Measurements from ENCODE around the gene ZSWIM4. TPM values are rescaled to one million over a fixed set of nuclear protein-coding genes. Genes with fewer than 3 reads are reported as not detected.

Gene ZSWIM4
- total and polyA plus RNA-seq, 2 of the 4 experiments (the other 2 are of a cell fraction) = 2.2 to 6.2 TPM

- peaks cover 42% of the 10 kb centered on the region for H3K4me1 ChIP-seq (ENCODE audit: control insufficient read depth, insufficient read depth, low read length)
- POLR2A ChIA-PET (ENCODE audit: unreplicated experiment) = no interaction called here
- CTCF ChIA-PET = no interaction called here
- DNase-seq (no peak), ATAC-seq (ENCODE audit: low read depth) (no peak)
- in situ Hi-C loops (cut with MboI; ENCODE audit: low sequenced_read_pairs) = loop anchor here (10.0 to 25.0 kb wide), 2 partner anchors 694 to 1061 kb away; partner anchors contain the start of genes HOOK2, IER2, JUNB and STX10
- H3K9me1 ChIP-seq (ENCODE audit: insufficient read depth, low read length) = peaks cover 20% of the 10 kb centered on the region
- dilution Hi-C loops (cut with HindIII; ENCODE audit: low sequenced_read_pairs, unreplicated experiment) = no loop called here
- H4K20me1 ChIP-seq (ENCODE audit: insufficient read depth, low read length) = peaks cover 5% of the 10 kb centered on the region
- no TSS peak for BruUV-seq (replicated peaks)
- H4K5ac ChIP-seq (ENCODE audit: low read depth, low read length) = peak overlapping the region; percentile 43
- peak overlapping the region; percentile 61; the same call in 1 of the 2 replicates for H3K23ac ChIP-seq (ENCODE audit: low read depth, low read length)
- no peak overlapping the region; the same call in 1 of the 2 replicates for H3K18ac ChIP-seq (ENCODE audit: low read depth, low read length)
- peak overlapping the region; percentile 96 for H2BK5ac ChIP-seq (ENCODE audit: low read depth, low read length, poor library complexity, severe bottlenecking)
- H3K9ac ChIP-seq (ENCODE audit: low read depth, low read length) = no peak overlapping the region
- no peak overlapping the region for H3K4me3 ChIP-seq (ENCODE audit: insufficient read depth, low read depth, low read length)
- H3K4ac ChIP-seq (ENCODE audit: low read depth, low read length) = peak overlapping the region; percentile 99
- H3K36me3 ChIP-seq (ENCODE audit: control insufficient read depth, insufficient read depth, low read length) = no peaks in the 10 kb centered on the region
- no peaks in the 10 kb centered on the region for H3K27me3 ChIP-seq (ENCODE audit: control insufficient read depth, insufficient read depth, low read length)
- peak overlapping the region; percentile 99; the same call in 1 of the 2 replicates for H3K27ac ChIP-seq (ENCODE audit: insufficient read depth, low read length)
- no CpG with 5 or more reads among the region's 4 CpGs for WGBS, 2 experiments (ENCODE audit: extremely low coverage in 2 of 2, insufficient read length in 1 of 2)
- H3K14ac ChIP-seq (replicated peaks; ENCODE audit: low read depth, low read length) = peak overlapping the region; percentile 89
- H3K9me3 ChIP-seq (ENCODE audit: control insufficient read depth, insufficient read depth, low read length) = no peaks in the 10 kb centered on the region
- H2AFZ ChIP-seq (replicated peaks; ENCODE audit: low read length, poor library complexity) = no peak overlapping the region
- H3K79me1 ChIP-seq (ENCODE audit: low read depth in 1 of 2, low read length in 2 of 2) = peaks cover 17 to 65% of the 10 kb centered on the region in 2 experiments
- H2BK15ac ChIP-seq (ENCODE audit: low read depth, low read length) = peak overlapping the region; percentile 99; the same call in 1 of the 3 replicates
- peak overlapping the region; percentile 86 to 97; a peak in 2 of 4 replicates for H4K8ac ChIP-seq (ENCODE audit: low read depth in 2 of 2, low read length in 2 of 2)
- TF ChIP-seq RAD21 (IDR thresholded peaks at IDR 0.05; ENCODE audit: low read length) = no peak
- TF ChIP-seq, protein P1, sequence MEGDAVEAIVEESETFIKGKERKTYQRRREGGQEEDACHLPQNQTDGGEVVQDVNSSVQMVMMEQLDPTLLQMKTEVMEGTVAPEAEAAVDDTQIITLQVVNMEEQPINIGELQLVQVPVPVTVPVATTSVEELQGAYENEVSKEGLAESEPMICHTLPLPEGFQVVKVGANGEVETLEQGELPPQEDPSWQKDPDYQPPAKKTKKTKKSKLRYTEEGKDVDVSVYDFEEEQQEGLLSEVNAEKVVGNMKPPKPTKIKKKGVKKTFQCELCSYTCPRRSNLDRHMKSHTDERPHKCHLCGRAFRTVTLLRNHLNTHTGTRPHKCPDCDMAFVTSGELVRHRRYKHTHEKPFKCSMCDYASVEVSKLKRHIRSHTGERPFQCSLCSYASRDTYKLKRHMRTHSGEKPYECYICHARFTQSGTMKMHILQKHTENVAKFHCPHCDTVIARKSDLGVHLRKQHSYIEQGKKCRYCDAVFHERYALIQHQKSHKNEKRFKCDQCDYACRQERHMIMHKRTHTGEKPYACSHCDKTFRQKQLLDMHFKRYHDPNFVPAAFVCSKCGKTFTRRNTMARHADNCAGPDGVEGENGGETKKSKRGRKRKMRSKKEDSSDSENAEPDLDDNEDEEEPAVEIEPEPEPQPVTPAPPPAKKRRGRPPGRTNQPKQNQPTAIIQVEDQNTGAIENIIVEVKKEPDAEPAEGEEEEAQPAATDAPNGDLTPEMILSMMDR (conservative IDR thresholded peaks at IDR 0.05; ENCODE audit: low read depth, low read length) = no peak
- no peak for TF ChIP-seq SMC3 (IDR thresholded peaks at IDR 0.05; ENCODE audit: low read depth, low read length)
- TF ChIP-seq MXI1 (IDR thresholded peaks at IDR 0.05; ENCODE audit: borderline replicate concordance, low read depth, low read length) = no peak
- TF ChIP-seq CHD1 (IDR thresholded peaks at IDR 0.05; ENCODE audit: low read depth, low read length) = no peak
- no peak for TF ChIP-seq FOS (IDR thresholded peaks at IDR 0.05; ENCODE audit: low read depth, low read length)
- TF ChIP-seq, protein P2, sequence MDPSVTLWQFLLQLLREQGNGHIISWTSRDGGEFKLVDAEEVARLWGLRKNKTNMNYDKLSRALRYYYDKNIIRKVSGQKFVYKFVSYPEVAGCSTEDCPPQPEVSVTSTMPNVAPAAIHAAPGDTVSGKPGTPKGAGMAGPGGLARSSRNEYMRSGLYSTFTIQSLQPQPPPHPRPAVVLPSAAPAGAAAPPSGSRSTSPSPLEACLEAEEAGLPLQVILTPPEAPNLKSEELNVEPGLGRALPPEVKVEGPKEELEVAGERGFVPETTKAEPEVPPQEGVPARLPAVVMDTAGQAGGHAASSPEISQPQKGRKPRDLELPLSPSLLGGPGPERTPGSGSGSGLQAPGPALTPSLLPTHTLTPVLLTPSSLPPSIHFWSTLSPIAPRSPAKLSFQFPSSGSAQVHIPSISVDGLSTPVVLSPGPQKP (IDR thresholded peaks at IDR 0.05; ENCODE audit: borderline replicate concordance, low read depth, low read length) = no peak
- TF ChIP-seq BHLHE40 (IDR thresholded peaks at IDR 0.05; ENCODE audit: low read depth, low read length) = no peak
- TF ChIP-seq MAZ (IDR thresholded peaks at IDR 0.05; ENCODE audit: borderline replicate concordance, low read depth, low read length) = no peak
- TF ChIP-seq CEBPB (IDR thresholded peaks at IDR 0.05; ENCODE audit: low read depth, low read length) = no peak
- TF ChIP-seq NFE2L2 (IDR thresholded peaks at IDR 0.05; ENCODE audit: low read depth, low read length) = no peak
- TF ChIP-seq USF2 (IDR thresholded peaks at IDR 0.05; ENCODE audit: low read depth, low read length) = no peak
- no peak for TF ChIP-seq RCOR1 (IDR thresholded peaks at IDR 0.05; ENCODE audit: insufficient replicate concordance, low read length)
- TF ChIP-seq MAFK (IDR thresholded peaks at IDR 0.05; ENCODE audit: low read depth, low read length) = no peak
- no peak for TF ChIP-seq RFX5 (IDR thresholded peaks at IDR 0.05; ENCODE audit: low read depth, low read length)
- TF ChIP-seq POLR2A (IDR thresholded peaks at IDR 0.05; ENCODE audit: low read depth, low read length) = no peak
- H3K4me2 ChIP-seq (ENCODE audit: low read depth, low read length) = no peak overlapping the region
- peak overlapping the region; percentile 98; the same call in 1 of the 2 replicates for H2AK5ac ChIP-seq (ENCODE audit: low read depth, low read length)
- H2AK9ac ChIP-seq (replicated peaks; ENCODE audit: low read depth, low read length, poor library complexity) = peak overlapping the region; percentile 90
- peak overlapping the region; percentile 99 for H2BK120ac ChIP-seq (ENCODE audit: low read depth, low read length)
- peak overlapping the region; percentile 93 for H2BK20ac ChIP-seq (ENCODE audit: low read depth, low read length)
- intact Hi-C loops (cut with micrococcal nuclease) = no loop called here
- peak overlapping the region; percentile 97; the same call in 1 of the 2 replicates for H4K91ac ChIP-seq (ENCODE audit: insufficient read depth, low read depth, low read length)
- no peak overlapping the region for H3K56ac ChIP-seq (ENCODE audit: extremely low read depth, insufficient read depth, low read length)
Observed at GRCh38 chr19:13848340-13848677, 53.1 kb downstream of the ZSWIM4 start.
